GM19043 (cell line): ENCODE measurements around the gene FGFRL1.
"Not testable (repeated sequence)": the region's sequence is repeated elsewhere in the genome, so short reads cannot be mapped to it uniquely, and the experiment has no call there.

Experiments used
- ATAC-seq: cut with Tn5 transposase; IDR thresholded peaks from one replicate; pipeline ENCODE4 v1.9.1; 2021; ENCODE audit warnings: low read depth; ENCODE audit not compliant: unreplicated experiment

The FGFRL1 gene

DNA sequence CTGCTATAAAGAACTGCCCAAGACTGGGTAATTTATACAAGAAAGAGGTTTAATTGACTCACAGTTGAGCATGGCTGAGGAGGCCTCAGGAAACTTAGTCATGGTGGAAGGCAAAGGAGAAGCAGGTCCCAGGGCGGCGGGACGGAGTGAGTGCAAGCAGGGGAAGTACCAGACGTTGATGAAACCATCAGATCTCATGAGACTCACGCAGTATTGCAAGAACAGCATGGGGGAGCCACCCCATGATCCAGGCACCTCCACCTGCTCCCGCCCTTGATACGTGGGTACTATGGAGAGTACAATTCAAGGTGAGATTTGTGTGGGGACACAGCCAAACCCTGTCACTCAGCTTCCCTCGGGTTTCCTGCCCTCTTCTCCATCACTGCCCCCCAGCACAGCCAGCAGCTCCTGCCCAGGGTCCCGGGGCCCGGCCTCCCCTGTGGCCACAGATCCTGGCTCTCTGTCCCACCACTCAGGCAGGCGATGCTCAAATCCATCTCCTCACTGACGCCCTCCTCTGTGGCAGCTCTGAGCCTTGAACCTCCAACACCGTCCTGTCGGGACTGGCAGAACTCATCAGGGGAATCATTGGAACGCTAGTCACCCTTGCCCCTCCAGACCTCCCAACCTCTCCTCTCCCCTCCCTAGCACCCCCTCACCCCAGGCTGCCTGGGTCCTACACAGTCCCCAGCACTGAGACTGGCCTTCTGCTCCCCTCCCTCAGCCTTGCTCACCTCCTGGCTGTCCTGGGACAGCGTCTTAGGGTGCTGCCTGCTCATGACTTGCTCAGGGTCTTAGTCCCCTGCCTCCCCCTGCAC, 37.6 kb downstream of the FGFRL1 start:
- ATAC-seq: no peak

DNA sequence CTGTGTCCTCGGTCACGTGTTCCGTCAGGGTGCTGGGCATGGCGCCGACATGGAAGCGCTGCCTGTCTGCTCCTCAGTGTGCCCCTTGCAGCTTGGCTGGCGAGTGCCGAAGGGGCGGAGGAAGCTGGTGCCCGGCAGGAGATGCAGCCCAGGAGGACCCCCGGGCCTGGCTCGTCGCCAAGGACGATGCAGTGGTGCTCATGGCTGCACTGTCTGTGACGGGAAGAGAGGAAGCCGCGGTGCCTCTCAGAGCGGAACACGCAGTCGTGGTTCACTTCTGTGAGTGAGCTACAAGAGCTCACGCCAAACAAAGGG, 38.1 kb downstream of the FGFRL1 start:
- no peak for ATAC-seq

DNA sequence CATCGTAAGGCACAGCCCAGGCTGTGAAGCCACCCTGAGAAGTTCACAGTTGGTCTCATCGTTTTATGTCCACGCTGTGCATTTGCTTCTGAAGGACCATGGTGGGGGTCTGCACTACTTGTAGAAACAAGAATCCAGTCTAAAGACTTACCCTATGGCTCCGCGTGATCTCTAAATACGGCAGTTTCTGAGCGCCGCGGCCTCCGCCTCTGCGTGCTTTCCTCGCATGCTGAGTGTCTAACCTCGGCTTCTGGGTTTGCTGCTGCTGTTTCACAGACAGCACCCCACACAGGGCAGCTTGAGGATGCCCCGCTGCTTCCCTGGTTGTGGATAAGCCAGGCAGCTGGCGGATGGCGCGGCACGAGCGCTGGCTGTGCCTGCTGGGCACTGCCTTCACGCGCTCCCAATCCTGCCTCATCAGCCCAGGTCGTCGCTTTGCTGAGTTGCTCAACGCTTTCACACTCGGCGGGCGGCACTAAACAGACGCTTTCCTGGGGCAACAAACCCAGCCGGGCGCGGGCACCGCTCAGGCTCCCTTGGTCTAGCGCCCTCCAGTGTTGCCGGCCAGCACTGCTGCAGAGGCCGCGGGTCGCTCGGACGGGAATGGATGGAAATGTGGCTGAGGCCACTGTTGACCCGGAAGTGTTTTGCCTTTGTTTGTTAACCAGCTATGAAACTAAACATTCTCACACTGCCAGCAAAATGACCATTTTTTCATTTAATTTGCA, 39.2 kb downstream of the FGFRL1 start:
- no peak for ATAC-seq

DNA sequence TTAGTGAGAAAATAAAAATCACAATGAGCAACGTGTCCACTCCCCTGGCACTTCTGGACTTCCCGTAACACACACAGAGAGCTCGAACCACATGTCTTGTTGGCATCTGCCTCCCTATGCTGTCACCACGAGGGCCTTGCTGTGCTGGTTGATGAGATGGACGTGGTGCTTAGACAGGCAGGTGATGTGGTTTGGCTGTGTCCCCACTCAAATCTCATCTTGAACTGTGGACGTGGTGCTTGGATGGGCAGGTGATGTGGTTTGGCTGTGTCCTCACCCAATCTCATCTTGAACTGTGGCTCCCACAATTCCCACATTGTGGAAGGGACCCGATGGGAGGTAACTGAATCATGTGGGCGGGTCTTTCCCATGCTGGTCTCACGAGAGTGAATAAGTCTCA, 40.0 kb downstream of the FGFRL1 start:
- no peak for ATAC-seq

DNA sequence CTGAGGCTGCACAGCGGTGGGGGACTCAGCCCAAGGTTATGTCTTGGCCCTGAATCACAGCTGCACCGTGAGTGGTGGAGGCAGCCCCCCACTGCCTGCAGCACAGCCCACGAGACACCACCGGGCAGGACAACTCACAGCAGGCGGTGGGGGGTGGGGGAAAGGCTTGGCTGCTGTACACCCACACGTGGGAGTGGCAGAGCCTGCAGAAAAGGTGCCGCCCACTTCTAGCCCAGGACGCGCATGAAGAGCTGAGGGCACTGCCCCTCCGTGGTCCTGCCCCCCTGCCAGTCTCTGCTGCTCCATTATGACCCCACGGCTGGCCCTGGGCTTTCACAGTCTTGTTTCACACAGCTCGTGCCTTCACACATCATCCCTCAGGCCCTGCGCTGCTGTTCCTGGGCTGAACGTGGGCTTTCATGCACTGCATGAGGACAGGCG, 40.8 kb downstream of the FGFRL1 start:
- no peak for ATAC-seq

DNA sequence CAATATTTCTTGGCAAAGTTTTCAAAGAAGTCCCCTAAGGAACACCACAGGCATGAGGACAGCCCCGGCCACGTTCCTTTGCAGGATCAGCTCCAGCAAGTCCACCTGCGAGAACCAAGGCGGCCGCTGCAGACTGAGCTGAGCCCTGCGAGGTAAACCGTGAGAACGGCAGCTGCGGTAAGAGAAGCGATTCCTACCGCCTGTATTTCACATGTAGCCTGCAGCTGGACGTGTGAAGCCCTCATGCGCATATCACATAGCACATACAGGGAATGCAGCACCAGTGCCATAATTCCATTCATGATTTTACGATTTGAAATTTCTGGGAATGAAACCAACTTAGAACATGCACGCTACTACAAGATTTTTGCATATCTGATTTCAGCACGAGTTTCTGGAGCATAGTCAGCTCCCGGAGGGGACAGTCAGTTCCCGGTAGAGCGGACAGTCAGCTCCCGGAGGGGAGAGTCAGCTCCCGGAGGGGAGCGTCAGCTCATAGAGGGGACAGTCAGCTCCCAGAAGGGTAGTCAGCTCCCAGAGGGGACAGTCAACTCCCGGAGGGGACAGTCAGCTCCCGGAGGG, 41.7 kb downstream of the FGFRL1 start:
- no peak for ATAC-seq

DNA sequence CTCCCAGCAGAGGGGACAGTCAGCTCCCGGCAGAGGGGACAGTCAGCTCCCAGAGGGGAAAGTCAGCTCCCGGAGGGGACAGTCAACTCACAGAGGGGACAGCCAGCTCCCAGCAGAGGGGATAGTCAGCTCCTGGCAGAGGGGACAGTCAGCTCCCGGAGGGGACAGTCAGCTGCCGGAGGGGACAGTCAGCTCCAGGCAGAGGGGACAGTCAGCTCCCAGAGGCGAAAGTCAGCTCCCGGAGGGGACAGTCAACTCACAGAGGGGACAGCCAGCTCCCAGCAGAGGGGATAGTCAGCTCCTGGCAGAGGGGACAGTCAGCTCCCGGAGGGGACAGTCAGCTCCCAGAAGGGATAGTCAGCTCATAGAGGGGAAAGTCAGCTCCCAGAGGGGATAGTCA, 42.5 kb downstream of the FGFRL1 start:
- ATAC-seq: not testable (repeated sequence)

DNA sequence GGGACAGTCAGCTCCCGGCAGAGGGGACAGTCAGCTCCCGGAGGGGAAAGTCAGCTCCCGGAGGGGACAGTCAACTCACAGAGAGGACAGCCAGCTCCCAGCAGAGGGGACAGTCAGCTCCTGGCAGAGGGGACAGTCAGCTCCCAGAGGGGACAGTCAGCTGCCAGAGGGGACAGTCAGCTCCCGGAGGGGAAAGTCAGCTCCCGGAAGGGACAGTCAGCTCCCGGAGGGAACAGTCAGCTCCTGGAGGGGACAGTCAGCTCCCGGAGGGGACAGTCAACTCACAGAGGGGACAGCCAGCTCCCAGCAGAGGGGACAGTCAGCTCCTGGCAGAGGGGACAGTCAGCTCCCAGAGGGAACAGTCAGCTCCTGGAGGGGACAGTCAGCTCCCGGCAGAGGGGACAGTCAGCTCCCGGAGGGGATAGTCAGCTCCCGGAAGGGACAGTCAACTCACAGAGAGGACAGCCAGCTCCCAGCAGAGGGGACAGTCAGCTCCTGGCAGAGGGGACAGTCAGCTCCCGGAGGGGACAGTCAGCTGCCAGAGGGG, 43.3 kb downstream of the FGFRL1 start:
- not testable (repeated sequence) for ATAC-seq

DNA sequence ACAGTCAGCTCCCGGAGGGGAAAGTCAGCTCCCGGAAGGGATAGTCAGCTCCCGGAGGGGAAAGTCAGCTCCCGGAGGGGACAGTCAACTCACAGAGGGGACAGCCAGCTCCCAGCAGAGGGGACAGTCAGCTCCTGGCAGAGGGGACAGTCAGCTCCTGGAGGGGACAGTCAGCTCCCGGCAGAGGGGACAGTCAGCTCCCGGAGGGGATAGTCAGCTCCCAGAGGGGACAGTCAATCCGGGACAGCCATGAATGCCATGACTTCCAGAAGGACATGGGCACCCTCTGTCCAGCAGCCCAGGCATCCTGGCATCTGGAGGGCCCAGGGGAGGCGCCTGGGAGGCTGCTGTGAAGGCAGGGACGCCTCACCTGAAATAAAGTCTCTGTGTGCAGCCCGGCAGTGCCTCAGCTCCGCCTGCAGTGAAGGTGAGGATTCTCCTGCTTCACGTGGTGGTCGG, 43.8 kb downstream of the FGFRL1 start:
- not testable (repeated sequence) for ATAC-seq

DNA sequence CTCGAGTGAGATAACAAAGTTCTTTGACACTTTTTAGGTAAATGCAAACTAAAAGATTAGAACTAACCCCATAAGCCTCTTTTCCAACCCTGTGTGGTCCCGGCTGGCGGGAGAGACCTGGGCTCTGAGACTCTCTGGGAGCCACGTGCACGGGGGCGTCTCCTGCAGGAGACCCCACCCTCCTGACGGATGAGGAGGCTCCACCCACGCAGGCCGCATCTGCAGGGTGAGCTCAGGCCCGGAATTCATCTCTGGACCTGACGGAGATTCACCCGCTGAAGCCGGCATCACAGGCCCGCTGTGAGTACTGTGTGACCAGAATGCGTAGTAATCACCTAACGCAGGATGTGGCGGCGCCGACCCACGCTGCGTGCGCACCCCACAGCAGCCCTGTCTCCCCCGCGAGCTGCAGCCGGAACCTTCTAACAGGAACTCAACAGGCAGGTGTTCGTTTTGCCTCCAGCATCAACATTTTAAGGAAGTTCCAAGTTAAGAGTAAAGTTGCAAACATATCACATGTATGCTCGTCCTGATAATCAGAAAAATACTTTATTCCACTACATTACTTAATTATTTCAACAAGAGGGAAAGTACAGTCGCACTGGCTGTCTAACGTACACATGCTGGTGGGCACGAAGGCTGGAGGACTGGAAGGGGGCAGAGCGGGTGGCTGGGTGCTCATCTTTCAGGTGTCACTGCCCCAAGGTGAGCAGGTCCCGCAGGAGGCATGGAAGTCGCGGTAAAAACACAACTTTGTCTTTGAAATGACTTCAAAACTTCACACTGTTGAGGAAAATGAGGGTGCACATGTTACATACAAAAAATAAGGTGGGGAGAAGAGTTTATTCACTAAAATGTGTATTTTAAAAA, 44.5 kb downstream of the FGFRL1 start:
- no peak for ATAC-seq

DNA sequence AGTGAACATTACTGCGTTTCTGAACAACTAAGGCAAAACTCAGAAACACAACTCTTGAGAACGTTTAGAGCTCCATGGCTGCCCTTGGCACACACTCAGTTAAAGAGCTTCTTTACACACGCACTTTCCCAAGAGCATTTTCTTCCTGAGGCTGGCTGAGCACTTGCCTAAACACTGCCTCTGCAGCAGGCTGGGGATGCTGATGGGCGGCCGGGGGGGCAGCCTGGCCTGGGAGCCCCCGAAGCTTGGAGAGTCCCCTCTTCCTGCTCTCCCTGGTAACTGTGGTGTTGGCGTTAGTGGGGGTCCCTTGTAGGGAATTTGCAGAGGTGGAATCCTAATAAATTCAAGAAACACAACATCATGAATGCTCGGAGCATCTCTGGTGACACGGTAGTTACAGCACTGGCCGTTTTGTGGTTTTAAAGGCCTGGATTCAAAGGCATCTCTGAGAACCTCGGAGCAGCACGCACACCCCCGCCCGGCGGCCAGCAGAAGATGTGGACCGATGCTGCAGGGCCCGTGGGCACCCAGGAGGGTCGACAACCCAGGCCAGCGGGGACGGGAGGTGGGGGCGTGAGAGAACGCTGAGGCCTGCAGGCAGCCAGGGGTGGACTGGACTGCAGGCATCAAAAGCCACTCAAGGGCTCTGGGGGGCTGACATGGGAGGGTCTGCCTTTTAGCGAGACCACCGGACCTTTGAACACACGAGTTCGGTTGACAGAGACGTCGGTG, 45.4 kb downstream of the FGFRL1 start:
- no peak for ATAC-seq

DNA sequence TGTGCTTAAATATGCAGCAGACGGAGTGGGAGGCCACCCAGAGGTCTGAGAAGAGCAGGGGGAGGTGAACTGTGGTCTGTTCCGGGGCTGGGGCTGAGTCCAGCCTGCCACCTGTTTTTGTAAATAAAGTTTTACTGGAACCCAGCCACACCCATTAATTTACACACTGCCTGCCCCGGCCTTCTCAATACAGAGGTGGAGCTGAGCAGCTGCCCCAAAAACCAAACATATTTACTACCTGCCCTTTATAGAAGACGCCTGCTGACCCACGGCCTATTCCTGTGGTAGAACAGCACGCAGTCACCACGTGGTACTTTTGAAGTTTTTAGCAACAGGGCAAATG, 45.9 kb downstream of the FGFRL1 start:
- no peak for ATAC-seq

DNA sequence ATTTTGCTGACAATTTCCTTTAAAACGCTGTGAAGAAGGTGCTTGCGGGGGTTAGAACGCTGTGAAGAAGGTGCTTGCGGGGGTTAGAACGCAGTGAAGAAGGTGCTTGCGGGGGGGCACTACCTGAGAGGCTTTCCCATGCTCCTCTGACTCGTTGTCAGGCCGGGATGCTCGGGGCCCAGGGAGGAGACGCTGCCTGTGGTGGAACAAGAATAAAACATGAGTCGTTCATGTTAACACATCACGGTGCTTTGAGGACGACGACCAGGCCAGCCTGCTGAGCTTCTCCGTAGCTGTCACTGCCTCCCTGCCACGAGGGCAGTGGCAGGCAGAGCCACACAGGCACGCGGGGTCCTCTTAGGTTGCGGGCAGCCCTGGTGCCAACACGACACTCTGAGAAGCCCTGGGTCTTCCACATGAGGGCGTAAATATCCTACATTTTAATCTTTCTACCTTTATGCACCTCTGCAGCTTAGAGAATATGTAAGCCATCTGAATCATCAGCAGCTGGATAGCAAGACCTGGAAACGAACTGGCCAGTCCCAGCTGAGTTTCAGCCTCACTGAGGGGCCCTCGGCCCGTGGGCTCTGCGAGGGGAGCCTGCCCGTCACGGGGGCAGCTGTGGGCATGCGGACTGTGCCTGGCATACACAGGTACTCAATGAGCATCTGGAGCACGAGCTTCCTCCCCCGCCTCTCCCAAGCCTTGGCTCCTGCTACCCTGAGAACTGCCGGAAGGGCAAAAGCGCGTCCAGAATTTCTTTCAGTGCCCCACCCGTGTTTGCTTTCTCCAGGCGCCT, 47.0 kb downstream of the FGFRL1 start:
- ATAC-seq: no peak

DNA sequence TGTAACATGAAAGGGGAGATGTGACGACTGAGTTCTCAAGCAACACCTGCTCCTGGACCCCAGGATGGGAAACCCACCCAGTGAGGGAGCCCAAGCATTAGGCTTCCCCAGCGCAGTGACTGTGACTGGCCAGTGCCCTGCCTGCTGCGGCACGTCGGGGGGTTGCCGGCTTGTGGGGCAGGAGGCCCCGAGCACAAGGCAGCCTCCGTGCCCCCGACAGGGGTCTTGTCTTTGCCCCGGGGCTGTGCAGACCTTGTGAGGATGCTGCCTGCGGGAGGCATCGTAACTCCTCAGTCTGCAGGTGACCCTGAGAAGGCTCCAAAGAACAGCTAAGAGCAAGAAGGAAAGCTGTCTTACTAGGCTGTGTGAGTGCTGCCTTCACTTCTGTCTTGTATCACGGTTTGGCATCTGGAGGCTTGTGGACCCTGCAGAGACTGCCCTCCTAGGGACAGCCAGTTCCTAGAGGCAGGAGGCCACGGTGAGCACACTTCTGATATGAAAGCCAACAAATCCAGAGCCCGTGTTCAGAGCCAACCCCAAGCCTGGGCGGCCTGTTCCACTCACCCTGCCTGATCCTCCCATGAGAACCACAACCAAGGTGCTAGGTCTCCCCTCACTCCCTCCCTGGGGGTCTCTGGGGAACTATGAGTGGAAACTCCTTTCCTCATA, 47.7 kb downstream of the FGFRL1 start:
- no peak for ATAC-seq

DNA sequence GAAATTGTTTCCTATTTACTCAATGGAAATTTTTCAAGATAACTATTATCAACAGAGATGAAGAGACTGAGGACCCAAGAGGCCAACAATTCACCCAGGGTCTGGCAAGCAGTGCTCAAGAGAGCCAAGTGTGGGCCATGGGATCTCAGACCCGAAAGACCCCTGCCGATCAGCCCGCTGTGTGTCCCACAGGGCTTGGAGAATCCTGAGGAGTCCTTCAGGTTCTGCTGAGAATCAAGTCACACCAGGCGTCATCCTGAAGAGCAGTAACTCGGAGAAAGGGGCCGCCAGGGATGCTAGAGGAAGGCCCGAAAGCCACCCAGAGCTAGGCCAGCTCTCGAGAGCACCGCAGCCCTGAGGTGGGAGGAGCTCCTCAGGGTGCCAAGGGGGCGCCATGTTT, 48.7 kb downstream of the FGFRL1 start:
- ATAC-seq: no peak

DNA sequence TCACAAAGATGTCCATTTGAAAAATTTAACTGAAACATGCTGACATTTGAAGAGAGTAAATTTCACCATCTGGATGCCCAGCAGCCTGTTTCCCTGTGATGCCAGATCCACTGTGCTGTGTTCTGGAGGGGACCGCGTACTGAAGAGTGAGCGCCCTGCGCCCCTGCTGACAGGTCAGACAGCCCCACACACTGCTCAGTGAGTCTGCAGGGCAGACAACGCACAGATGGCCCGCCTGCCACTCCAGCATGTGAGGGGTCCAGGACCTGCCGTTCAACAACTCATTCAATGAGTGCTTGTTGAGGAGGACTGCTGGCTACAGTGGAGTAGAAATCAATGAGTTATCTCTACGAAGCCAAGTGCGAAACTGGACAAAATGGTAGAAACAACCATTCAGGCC, 49.2 kb downstream of the FGFRL1 start:
- ATAC-seq: no peak

DNA sequence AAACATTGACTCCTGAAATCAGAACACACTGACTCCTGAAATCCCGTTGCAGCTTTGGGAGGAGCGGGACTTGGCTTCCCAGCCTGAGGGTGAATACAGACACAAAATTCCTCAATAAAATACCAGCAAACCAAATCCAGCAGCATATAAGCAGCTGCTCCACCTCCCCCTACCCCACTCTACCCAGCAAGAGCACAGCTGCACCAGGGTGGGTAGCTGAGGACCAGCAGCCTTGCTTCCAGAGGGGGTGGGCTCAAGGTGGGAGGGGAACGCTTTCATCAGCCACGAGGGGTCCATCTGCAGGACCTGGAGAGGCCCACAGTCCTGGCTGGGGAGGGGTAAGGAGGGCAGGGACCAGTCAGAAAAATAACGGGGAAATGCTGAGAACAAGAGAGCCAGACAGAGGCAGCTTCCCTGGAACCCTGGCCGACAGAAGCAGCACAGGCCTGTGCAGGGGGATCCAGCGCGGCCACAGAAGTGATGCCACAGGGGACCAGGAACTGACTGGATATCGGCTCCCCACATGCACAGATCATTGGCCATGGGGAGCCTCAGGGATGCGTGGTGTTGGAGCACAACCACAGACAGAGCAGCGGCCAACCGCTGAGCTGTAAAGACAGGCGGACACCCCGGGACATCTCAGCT, 49.8 kb downstream of the FGFRL1 start:
- ATAC-seq: no peak

DNA sequence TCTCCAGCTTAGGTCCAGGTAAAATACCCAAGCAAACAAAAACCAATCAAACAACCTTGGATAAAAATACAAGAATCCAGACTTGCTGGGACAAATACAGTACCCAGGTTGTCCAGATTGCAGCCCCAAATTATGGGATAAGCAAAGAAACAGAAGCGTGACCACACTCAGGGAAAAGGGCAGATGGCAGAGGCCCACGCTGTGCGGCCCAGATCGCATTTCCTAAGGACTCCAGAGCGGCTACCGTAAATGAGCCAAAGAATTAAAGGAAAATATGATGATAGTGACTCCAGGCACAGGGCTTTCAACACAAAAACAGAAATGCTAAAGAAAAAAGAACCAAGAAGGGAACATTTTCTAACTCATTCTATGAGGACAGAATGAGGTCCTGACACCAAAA, 50.3 kb downstream of the FGFRL1 start:
- no peak for ATAC-seq
